Suprapubic skin (tissue), 4 donors: ENCODE measurements around the gene AUTS2.

Experiments used
- POLR2A ChIP-seq, 2 donors: fragments of 450-650 bp; IDR thresholded peaks; one replicate each; pipeline ENCODE4 v1.6.1; 2017; ENCODE audit warnings: antibody characterized with exemption in 2 of 2, mild to moderate bottlenecking in 2 of 2, moderate library complexity in 2 of 2
- POLR2AphosphoS5 ChIP-seq, 3 donors: sonication (generic); formaldehyde crosslinking; IDR thresholded peaks; one replicate each; pipeline ENCODE4 v1.6.1; 2017; ENCODE audit warnings: antibody characterized with exemption in 3 of 3
- TF ChIP-seq, protein P1 (sequence below), 2 donors: fragments of 200-600 bp in 1 of 2; fragments of 450-650 bp in 1 of 2; sonication (generic) in 1 of 2; IDR thresholded peaks; one replicate each; pipeline ENCODE4 v1.5.1; 2016 to 2019; ENCODE audit warnings: antibody characterized with exemption in 2 of 2, mild to moderate bottlenecking in 1 of 2, moderate library complexity in 1 of 2

DNA sequence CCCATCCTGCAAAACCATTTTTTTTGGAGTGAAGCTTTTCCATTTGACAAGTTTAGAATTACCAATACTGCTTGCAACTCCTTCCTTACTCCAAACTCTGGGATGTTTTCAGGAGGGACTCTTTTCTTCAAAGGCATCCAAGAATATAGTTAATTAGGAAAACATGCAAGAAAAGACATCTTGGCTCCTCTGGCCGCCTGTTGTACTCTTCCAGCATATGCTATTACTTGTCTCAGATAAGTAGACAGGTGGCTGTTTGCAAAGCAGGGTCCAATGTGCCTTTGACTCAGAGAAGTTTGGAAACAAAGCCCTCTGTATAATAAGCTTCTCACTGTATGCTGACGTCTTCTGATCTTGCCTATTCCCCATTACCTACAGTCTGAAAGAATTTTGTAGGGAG lies 746.5 kb downstream of the AUTS2 start:
- TF ChIP-seq, protein P1, sequence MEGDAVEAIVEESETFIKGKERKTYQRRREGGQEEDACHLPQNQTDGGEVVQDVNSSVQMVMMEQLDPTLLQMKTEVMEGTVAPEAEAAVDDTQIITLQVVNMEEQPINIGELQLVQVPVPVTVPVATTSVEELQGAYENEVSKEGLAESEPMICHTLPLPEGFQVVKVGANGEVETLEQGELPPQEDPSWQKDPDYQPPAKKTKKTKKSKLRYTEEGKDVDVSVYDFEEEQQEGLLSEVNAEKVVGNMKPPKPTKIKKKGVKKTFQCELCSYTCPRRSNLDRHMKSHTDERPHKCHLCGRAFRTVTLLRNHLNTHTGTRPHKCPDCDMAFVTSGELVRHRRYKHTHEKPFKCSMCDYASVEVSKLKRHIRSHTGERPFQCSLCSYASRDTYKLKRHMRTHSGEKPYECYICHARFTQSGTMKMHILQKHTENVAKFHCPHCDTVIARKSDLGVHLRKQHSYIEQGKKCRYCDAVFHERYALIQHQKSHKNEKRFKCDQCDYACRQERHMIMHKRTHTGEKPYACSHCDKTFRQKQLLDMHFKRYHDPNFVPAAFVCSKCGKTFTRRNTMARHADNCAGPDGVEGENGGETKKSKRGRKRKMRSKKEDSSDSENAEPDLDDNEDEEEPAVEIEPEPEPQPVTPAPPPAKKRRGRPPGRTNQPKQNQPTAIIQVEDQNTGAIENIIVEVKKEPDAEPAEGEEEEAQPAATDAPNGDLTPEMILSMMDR (IDR thresholded peaks at IDR 0.05): no peak
- TF ChIP-seq POLR2A (IDR thresholded peaks at IDR 0.05): no peak
- no peak for TF ChIP-seq POLR2AphosphoS5 (IDR thresholded peaks at IDR 0.05)
